22Rv1 (cell line): ENCODE data around the gene EME2.

Source experiments
- CTCF ChIP-seq: fragments of 450-650 bp; IDR thresholded peaks from 2 replicates; pipeline ENCODE4 v1.5.1; 2017; ENCODE audit warnings: mild to moderate bottlenecking
- ZFX ChIP-seq: fragments of 450-650 bp; IDR thresholded peaks from 2 replicates; pipeline ENCODE4 v1.6.1; 2017; ENCODE audit warnings: antibody characterized with exemption, borderline replicate concordance

- no peak for TF ChIP-seq CTCF
- TF ChIP-seq ZFX = no peak
These were observed 697 bp upstream of the EME2 start for GRCh38 chr16:1771864-1772361.
